Measurements from ENCODE around the gene DCDC2C.

The DCDC2C gene

DNA sequence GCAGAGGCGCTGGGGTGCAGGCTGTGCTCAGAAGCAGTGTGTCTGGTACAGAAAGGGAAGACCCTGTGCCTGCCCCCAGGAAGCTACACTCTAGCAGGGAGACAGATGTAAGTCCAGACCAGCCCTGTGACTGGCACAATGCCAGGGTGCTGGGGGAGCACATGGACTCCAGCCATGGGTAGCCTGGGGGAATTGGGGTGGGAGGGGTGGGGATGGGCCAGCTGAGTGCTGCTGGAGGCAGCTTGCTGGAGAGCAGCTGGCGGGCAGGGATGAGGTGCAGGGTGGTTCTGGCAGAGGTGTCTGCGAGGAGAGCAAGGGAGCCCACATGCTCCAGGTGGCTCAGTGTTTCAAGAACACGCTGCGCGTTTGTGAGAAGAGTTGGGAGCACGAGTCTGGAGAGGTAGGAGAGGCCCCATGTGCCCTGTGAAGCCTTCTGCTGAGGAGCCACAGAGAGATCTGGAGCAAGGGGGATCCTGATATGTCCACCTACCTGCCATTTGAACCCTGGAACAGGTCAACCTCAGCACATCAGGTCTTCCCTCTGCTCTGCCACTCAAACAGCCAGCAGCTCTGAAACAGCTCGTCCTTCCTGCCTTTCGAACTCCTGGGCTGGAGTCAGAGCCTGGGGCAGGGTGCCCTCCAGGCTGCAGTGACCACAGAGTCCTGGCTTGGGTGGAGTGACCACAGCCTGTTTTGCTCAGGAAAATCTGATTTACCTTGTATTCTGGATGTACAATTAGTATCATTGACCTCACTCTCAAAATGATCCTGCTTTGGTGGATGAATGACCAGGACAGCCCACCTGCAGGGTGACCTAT, 30.3 kb upstream of the DCDC2C start:
- DNase-seq (ENCODE audit: low spot score), result no peak

DNA sequence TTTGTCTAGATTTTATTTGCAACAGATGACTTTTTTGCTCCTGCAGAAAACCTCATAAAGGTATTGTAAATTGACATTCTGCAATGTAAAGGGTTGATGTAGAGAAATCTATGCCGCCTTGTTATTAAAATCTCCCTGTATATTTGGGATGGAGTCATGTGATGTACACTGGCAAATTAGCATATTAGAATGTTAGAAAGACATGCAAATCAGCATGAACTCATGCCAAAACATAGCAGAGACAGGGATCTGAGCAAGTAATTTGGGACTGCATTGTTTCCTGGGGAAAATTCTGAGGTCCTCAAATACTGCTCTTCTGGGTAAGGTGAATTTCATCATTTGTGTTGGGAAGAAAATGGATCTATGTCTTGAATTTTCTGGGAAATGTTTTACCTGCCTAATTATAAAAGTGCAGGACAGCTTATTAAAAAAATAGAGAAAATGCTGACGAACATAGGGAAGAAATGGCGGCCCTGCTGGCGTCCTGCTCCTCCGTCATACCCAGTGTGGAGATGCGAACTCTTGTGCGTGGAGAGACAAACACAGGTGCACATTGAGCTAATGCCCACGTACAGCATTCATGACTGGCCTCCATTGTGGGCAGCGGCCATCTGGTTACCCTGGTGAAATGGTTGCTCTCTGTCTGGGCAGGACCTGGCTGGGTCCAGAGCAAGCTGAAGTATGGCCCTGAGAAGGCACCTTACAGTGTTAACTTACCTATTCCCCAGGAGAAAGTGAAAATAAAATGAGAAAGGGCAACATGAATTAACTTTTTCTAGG, 29.1 kb upstream of the DCDC2C start:
- DNase-seq (ENCODE audit: low spot score), result no peak

DNA sequence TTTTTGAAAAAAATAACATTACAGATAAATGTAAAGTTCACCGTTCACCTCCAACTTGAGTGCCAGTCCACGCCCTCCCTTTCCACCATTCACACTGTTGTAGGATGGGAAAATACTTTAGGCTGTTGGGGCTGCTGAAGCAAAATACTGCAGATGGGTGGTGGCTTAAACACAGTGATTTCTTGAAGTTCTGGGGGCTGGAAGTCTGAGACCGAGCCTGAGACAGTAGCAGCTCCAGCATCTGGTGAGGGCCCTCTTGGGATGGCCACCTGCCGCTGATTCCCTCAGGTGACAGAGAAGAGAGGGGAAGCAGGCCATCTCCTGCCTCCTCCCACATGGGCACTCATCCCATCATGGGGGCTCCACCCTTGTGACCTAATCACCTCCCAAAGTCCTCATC, 27.7 kb upstream of the DCDC2C start:
- DNase-seq (ENCODE audit: low spot score), result no peak

DNA sequence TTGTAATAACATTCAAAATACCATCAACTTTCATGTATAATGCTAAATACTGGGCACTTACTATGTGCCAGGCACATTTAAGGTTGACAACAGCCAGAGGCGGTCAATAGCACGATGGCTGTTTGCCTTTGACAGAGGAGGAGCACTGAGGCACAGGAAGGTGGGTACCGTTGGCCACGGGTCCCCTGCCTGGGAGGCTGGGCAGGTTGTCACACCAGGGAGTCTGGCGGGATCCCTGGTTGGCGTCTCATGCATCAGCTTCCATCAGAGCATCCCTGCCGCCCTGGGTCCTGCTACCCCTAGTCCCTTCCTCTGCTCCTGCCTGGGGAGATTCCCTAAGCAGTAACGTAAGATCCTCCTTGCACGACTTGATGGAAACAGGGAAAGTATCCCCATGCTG, 25.9 kb upstream of the DCDC2C start:
- DNase-seq (ENCODE audit: low spot score), result no peak

GRCh38 chr2:3678212-3678611, 25.2 kb upstream of the DCDC2C start:
- no peak for DNase-seq (ENCODE audit: low spot score)

- no peak for DNase-seq (ENCODE audit: low spot score)
These were observed 24.2 kb upstream of the DCDC2C start for GRCh38 chr2:3679180-3679579.

DNA sequence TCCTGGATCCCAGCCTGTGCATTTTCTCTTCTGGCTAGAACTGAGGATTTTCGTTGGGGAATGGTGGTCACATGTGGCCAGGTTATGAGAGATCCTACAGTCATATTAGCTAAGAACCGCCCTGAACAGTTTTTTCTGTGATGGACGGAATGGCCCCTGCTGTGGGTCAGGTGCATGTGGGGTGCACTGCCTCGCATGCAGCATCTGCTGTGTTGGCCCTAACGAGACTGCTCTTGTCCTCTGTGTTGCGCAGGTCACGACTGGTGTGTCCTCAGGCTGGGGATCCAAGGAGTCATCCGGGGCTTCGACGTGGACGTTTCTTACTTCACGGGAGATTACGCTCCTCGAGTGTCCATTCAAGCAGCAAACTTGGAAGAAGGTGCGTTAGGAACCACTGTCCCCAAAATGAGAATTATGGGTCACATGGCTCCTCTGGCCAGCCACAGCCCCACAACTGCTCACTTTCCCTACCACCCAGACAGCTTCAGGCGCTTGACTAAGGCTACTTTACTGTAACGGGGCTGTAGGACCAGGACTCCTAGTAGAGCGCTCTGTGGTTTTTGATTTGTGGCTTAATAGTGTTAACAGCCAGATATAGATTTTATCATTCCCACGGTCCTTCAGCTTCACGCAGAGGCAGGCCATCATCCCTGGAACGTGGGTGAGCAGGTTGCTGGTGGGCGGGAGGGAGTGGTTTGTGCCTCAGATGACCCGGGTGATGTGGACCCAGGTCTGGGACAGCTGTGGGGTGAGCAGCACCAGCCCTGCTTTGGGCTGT, 23.6 kb upstream of the DCDC2C start:
- DNase-seq (ENCODE audit: low spot score), result no peak

GRCh38 chr2:3680548-3681345, 22.6 kb upstream of the DCDC2C start:
- no peak for DNase-seq (ENCODE audit: low spot score)

DNA sequence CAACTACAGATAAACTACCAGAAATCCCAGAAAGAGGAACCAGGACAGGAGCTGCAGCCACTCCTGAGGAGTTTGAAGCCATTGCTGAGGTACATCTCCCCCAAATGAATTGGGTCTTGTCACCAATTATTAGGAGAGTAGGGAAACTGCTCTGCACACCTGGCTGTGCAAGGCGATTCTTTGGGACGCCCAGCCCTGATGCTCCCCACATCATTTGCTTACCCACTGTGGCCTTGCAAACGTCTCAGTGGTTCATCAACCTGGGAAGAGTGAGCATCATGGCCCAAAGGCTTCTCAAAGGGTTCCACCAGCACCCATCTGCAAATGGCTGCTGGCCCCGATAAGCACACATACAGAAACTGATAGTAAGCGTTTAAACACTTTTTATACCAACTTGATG, 21.8 kb upstream of the DCDC2C start:
- no peak for DNase-seq (ENCODE audit: low spot score)

DNA sequence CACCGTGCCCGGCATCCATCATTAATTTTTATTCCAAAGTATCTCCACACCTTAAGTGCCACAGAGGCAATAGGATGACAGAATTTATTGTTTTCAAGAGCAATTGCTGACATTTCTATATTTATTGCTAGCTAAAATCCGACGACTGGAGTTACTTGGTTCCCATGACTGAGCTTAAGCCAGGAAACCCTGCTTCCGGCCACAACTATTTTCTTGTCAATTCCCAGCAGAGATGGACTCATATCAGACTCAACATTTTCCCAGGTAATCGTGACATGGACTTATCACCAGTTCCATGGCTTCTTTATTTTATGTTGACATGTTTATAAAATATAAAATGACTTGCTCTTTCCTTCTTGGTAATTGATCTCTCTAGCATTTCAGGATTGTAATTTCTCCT, 20.6 kb upstream of the DCDC2C start:
- no peak for DNase-seq (ENCODE audit: low spot score)

GRCh38 chr2:3683748-3684454, 19.5 kb upstream of the DCDC2C start:
- DNase-seq (ENCODE audit: low spot score), result no peak

GRCh38 chr2:3689998-3690748, 13.2 kb upstream of the DCDC2C start:
- DNase-seq (ENCODE audit: low spot score), result no peak

DNA sequence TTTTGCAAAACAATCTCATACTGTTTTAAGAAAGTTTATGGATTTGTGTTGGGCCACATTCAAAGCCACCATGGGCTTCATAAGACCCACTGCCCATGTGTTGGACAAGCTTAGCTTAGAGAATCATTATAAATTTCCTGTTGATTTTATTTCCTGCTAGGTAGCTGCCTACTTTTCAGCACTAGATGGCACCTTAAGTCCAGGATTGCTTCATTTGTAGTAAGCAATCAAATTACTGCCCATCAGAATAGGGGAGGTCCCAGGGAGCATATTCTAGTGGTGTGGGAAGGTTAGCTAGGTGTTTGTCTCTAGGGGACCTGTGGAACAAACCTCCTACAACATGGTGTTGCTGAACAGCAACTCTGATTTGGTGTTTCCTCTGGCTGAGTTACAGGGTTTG, 11.0 kb upstream of the DCDC2C start:
- DNase-seq (ENCODE audit: low spot score), result no peak

- no peak for DNase-seq (ENCODE audit: low spot score)
These were observed 6.8 kb upstream of the DCDC2C start for GRCh38 chr2:3696545-3696944.

GRCh38 chr2:3701071-3701470, 2.3 kb upstream of the DCDC2C start:
- DNase-seq (ENCODE audit: low spot score), result no peak

- no peak for DNase-seq (ENCODE audit: low spot score)
These were observed 481 bp downstream of the DCDC2C start for GRCh38 chr2:3703757-3704355.

GRCh38 chr2:3704692-3705091, 1.3 kb downstream of the DCDC2C start:
- DNase-seq (ENCODE audit: low spot score), result no peak

GRCh38 chr2:3705782-3706181, 2.4 kb downstream of the DCDC2C start:
- no peak for DNase-seq (ENCODE audit: low spot score)

GRCh38 chr2:3706892-3707291, 3.5 kb downstream of the DCDC2C start:
- no peak for DNase-seq (ENCODE audit: low spot score)

DNA sequence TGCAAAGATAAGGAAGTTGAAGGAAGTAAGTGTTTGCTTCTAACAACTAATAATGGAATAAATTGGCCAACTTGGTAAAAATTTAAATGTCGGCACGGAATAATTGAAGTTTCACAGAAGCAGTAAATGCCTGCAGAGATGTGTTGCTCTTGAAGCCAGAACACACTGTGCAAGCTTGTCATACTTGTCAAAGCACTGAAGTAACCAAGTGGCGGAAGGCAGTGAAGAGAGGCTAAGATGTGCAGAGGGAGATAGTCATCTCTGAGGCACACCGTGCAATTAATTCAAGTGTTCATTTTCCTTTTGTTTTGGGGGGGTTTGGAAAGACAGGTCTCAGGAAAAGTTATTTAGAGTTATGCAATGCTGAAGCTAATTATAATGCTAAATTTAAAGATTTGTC, 5.2 kb downstream of the DCDC2C start:
- no peak for DNase-seq (ENCODE audit: low spot score)
